Measurements from ENCODE around the gene KCNH5. TPM values are rescaled to one million over a fixed set of nuclear protein-coding genes. Genes with fewer than 3 reads are reported as not detected.
"Not testable (repeated sequence)": the region's sequence is repeated elsewhere in the genome, so short reads cannot be mapped to it uniquely, and the experiment has no call there.

KCNH5 gene
- polyA plus RNA-seq, 4 donors, result 0.09 to 0.27 (median 0.23) TPM

GRCh38 chr14:62894736-62895135, 150.5 kb downstream of the KCNH5 start:
- no peak for DNase-seq (ENCODE audit: low read depth in 4 of 4, low spot score in 3 of 4)

- no peak for DNase-seq (ENCODE audit: low read depth in 4 of 4, low spot score in 3 of 4)
Observed at GRCh38 chr14:62889364-62889763, 155.9 kb downstream of the KCNH5 start.

DNA sequence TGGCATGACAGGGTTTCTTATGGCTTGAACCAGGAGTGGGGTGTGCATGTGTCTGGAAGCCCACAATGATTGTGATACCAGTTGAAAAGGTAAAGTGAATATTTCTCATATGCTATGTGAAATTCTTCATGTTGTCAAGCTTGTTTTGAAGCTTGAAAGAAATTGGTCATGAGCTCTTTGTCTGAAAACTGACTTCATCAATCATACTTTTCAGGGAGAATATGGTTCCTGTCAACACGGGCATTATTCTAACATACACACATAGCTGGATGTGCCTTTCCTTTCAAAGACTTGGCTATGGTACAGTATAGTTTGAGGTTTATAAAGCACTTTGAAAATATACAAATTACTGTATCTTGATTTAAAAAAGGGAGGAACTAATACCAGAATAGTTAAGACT, 158.8 kb downstream of the KCNH5 start:
- no peak for DNase-seq (ENCODE audit: low read depth in 4 of 4, low spot score in 3 of 4)

DNA sequence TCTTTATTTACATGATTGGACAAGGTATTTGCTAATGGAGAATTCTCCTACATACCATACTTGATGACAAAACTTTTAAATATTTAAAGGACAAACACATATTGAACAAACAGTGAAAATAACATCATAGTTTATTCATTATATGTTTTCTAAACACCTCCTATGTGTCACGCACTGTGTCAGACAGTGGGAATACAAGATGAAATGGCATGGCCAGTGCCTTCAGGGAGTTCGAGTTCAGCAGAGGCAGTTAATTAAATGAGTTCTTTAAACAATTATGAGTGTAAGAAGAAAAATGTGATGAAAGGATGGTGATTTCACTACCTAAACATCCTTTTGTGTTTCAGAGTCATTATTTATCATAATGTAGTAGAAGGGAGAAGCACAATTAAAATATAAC, 159.8 kb downstream of the KCNH5 start:
- DNase-seq (ENCODE audit: low read depth in 4 of 4, low spot score in 3 of 4), result no peak

- no peak for DNase-seq (ENCODE audit: low read depth in 4 of 4, low spot score in 3 of 4)
Observed at GRCh38 chr14:62882967-62883366, 162.3 kb downstream of the KCNH5 start.

DNA sequence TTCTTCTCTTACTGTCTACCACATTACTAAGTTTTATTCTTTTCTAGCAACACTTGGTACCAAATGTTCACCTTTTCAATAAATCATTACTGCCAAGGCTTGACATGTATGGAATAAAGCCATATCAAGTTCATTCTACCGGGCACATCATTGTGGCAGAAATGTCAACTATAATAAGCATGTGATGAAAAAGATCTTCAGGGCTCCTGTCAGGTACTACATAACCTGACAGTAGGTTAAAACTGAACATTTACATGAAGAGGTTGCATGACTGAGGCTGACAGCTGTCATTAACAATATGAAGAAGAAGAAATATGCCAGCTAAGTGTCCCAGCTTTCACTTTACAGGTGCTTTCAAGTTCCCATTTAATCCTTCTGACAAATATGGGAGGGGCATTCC, 178.9 kb downstream of the KCNH5 start:
- no peak for DNase-seq (ENCODE audit: low read depth in 4 of 4, low spot score in 3 of 4)

DNA sequence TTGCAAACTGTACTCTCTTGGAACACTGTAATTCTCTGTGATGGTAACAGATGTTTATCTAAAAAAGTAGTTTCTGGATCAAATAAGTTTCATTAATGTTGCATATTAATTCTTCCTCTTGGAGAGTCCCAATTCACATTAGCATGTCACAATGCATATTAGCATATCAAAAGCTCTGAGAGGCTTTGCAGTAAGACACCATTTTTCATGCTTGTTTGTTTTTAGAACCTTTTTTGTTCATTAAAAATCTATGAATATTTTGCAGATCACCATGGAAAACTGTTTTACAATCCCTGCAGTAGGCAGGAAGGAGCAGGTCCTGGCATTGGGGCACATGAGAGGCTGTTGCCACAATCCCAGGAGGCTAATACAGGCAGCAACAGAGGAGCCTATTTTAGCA, 180.7 kb downstream of the KCNH5 start:
- no peak for DNase-seq (ENCODE audit: low read depth in 4 of 4, low spot score in 3 of 4)

GRCh38 chr14:62858011-62858410, 187.2 kb downstream of the KCNH5 start:
- DNase-seq (ENCODE audit: low read depth in 4 of 4, low spot score in 3 of 4), result not testable (repeated sequence)

DNA sequence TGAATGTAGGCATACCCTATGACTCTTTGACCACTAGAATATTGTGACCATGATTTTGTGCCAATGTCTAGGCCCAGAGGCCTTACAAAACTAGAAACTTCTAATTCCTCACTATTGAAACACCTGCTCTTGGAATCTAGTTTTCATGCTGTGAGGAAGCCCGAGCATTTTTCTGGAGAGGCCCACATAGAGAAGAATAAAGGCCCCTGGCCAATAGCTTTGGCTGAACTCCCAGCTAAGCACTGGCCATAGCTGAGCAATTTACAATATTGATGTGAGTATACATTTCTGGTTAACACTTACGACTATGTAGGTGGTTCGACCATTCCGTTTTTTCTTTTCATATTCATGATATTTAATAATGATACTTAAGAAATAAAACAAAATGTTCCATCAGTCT, 190.3 kb downstream of the KCNH5 start:
- no peak for DNase-seq (ENCODE audit: low read depth in 4 of 4, low spot score in 3 of 4)

DNA sequence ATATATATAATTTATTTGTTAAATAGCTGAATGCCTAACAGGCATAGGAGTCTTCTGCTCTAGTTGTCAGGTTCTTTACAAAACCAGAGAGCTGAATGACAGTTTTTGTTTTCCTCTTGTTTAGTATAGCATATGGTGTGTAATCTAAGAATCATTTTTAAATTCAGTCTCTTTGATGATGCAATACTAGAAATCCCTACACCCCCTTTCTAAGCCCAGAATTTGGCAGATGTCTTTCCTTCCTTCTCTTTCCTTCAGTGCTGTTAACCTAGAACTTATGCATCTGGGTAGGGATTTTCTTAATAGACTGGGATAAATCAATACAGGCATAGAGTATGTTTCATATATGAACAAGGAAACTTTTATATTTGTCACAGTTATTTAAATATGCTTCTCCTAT, 198.1 kb downstream of the KCNH5 start:
- no peak for DNase-seq (ENCODE audit: low read depth in 4 of 4, low spot score in 3 of 4)

- DNase-seq (ENCODE audit: low read depth in 4 of 4, low spot score in 3 of 4), result no peak
Observed at GRCh38 chr14:62844546-62844945, 200.7 kb downstream of the KCNH5 start.

DNA sequence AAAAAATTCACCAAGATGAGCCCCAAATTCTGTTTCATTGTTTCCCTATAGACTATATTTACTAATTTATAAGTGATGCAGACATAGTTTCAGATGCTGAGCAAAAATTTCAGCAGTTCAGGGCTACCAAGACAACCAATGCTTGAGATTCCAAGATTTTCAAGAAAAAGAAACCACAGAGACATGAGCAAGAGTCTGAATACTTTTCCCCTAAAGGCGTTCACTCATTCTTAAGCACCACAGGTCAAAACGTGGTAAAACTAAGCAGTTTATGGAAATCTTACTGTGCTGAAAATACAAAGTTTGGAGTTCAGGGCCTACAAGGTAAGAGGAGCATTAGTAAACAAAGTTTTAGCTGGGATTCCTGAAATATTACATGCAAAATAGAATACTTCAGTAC, 221.2 kb downstream of the KCNH5 start:
- no peak for DNase-seq (ENCODE audit: low read depth in 4 of 4, low spot score in 3 of 4)

- no peak for DNase-seq (ENCODE audit: low read depth in 4 of 4, low spot score in 3 of 4)
Observed at GRCh38 chr14:62819931-62820330, 225.3 kb downstream of the KCNH5 start.

DNA sequence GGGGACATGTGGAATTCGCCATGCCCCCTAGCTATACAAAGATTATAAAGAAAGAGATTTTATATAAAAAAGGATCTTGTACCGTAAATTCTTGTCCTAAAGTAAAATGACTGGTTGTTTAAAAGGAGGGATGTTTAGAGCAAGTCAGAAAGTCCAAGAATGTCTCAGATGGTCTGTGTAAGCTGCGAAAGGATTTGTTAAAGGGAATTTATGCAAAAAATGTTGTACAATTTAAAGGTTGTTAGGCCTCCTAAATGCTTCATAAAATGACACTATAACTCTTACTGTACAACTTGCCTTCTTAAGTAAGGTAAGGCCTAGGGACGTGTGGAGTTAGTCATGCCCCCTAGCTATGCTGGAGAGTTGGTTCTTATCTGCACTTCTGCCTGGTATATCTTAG, 237.6 kb downstream of the KCNH5 start:
- no peak for DNase-seq (ENCODE audit: low read depth in 4 of 4, low spot score in 3 of 4)

GRCh38 chr14:62800577-62800976, 244.7 kb downstream of the KCNH5 start:
- DNase-seq (ENCODE audit: low read depth in 4 of 4, low spot score in 3 of 4), result no peak

DNA sequence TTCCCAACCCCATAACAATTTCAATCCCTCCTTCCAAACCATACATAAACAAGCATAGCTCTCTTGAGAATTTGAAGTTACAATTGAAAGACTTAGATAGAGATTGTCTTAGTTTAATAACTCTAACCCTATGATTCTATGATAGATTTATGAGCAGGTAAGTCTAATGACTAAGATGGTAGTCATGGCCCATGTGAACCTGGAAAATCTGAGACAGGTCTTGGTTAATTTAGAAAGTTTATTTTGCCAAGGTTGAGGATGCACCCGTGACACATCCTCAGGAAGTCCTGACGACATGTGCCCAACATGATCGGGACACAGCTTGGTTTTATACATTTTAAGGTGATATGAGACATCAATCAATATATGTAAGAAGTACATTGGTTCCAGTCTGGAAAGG, 248.8 kb downstream of the KCNH5 start:
- DNase-seq (ENCODE audit: low read depth in 4 of 4, low spot score in 3 of 4), result no peak

DNA sequence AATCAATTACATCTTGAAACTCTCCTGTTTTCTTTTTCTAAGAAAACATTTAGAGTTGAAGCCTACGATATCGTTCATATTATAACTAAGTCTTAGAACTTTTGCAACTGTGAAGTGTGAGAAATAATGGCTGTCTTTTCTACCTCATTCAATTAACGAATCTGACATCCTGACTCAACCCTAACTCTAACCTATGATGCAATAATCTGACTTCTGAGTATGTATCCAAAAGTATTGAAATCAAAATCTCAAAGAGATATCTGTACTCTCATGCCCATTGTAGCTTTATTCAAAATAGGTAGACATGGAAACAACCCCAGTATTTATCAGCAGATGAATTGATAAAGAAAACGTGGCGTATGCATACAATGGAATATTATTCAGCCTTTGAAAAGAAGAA, 252.7 kb downstream of the KCNH5 start:
- no peak for DNase-seq (ENCODE audit: low read depth in 4 of 4, low spot score in 3 of 4)

GRCh38 chr14:62781328-62781727, 263.9 kb downstream of the KCNH5 start:
- DNase-seq (ENCODE audit: low read depth in 4 of 4, low spot score in 3 of 4), result not testable (repeated sequence)

DNA sequence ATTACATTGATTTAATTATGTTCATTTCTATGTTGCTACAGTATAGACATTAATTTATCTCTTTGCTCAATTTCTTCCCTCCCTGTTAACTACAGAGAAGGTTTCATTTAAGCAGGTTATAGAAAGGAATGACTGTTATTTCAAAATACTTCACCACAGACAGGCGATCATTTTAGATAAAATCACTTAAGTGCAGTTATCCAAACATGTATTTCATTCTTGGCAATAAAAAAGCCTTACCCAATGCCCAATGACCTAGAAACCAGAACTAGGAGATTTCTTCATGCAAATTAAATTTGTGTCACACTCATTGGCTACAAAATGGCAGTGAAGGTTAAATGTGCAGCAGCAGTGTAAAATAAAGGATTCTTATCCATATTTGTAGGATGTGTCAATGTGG, 266.4 kb downstream of the KCNH5 start:
- no peak for DNase-seq (ENCODE audit: low read depth in 4 of 4, low spot score in 3 of 4)

DNA sequence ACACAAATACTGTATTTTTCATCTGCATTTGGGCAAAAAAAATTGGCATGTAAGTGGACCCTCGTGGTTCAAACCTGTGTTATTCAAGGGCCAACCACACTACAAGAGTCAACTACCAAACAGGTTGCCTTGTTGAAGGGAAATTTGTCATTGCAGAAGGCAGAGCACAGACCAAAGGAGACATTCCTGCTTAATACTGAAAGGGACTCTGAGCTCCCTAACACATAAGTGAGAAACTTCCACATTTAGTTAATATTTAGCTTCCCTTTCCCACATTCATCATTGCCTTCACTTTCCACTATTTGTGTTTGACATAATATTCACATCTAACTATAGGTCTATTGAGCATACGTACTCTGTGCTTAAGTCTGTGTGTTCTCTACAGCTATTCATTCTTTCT, 266.9 kb downstream of the KCNH5 start:
- DNase-seq (ENCODE audit: low read depth in 4 of 4, low spot score in 3 of 4), result no peak

- DNase-seq (ENCODE audit: low read depth in 4 of 4, low spot score in 3 of 4), result no peak
Observed at GRCh38 chr14:62777510-62777909, 267.7 kb downstream of the KCNH5 start.

- no peak for DNase-seq (ENCODE audit: low read depth in 4 of 4, low spot score in 3 of 4)
Observed at GRCh38 chr14:62776300-62776699, 269.0 kb downstream of the KCNH5 start.

- no peak for DNase-seq (ENCODE audit: low read depth in 4 of 4, low spot score in 3 of 4)
Observed at GRCh38 chr14:62768753-62769152, 276.5 kb downstream of the KCNH5 start.

DNA sequence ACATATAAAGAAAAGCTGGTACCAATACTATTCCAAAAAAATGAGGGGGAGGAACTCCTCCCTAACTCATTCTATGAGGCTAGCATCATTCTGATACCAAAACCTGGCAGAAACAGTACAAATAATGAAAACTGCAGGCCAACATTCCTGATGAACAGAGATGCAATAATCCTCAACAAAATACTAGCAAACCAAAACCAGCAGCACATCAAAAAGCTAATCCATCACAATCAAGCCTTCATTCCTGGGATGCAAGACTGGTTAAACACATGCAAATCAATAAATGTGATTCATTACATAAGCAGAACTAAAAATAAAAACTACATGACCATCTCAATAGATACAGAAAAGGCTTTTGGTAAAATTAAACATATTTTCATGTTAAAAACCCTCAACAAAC, 281.3 kb downstream of the KCNH5 start:
- DNase-seq (ENCODE audit: low read depth in 4 of 4, low spot score in 3 of 4), result no peak

Data from right renal pelvis (tissue), 4 donors.